Measurements from ENCODE around the gene LENEP. TPM values are rescaled to one million over a fixed set of nuclear protein-coding genes. Genes with fewer than 3 reads are reported as not detected.
"Not testable (repeated sequence)": the region's sequence is repeated elsewhere in the genome, so short reads cannot be mapped to it uniquely, and the experiment has no call there.

The LENEP gene
- total RNA-seq, 1 experiment from 2014 or later, result not detected

- DNase-seq (ENCODE audit: low read depth), result peak; percentile 95
Measured at GRCh38 chr1:154974808-154975408, 18.5 kb upstream of the LENEP start.

- peak; percentile 57 for DNase-seq (ENCODE audit: low read depth)
Measured at GRCh38 chr1:154975409-154976059, 17.9 kb upstream of the LENEP start.

GRCh38 chr1:154977762-154978161 is 15.6 kb upstream of the LENEP start:
- not testable (repeated sequence) for DNase-seq (ENCODE audit: low read depth)

- DNase-seq (ENCODE audit: low read depth), result no peak
Measured at GRCh38 chr1:154978360-154978759, 15.0 kb upstream of the LENEP start.

GRCh38 chr1:154982341-154982740 is 11.0 kb upstream of the LENEP start:
- DNase-seq (ENCODE audit: low read depth), result no peak

- peak; percentile 100 for DNase-seq (ENCODE audit: low read depth)
Measured at GRCh38 chr1:154982897-154983648, 10.3 kb upstream of the LENEP start, which contains the start of gene FLAD1. Gene FLAD1 (plus strand): TSS chr1:154983344. CDS start chr1:154983695, 351 bp downstream.

- DNase-seq (ENCODE audit: low read depth), result no peak
Measured at GRCh38 chr1:154983776-154984466, 9.5 kb upstream of the LENEP start.

- DNase-seq (ENCODE audit: low read depth), result not testable (repeated sequence)
Measured at GRCh38 chr1:154986736-154987135, 6.7 kb upstream of the LENEP start.

GRCh38 chr1:154987326-154987725 is 6.1 kb upstream of the LENEP start:
- DNase-seq (ENCODE audit: low read depth), result no peak

- DNase-seq (ENCODE audit: low read depth), result no peak
Measured at GRCh38 chr1:154988058-154988954, 5.1 kb upstream of the LENEP start.

GRCh38 chr1:154989195-154989860 is 4.1 kb upstream of the LENEP start:
- DNase-seq (ENCODE audit: low read depth), result no peak

GRCh38 chr1:154990276-154990675 is 3.1 kb upstream of the LENEP start:
- no peak for DNase-seq (ENCODE audit: low read depth)

GRCh38 chr1:154992721-154993571 is 440 bp upstream of the LENEP start:
- peak; percentile 56 for DNase-seq (ENCODE audit: low read depth)

GRCh38 chr1:154994269-154994587 is 842 bp downstream of the LENEP start:
- DNase-seq (ENCODE audit: low read depth), result no peak

GRCh38 chr1:154994591-154994990 is 1.2 kb downstream of the LENEP start:
- DNase-seq (ENCODE audit: low read depth), result no peak

- DNase-seq (ENCODE audit: low read depth), result peak; percentile 76
Measured at GRCh38 chr1:154995301-154995983, 2.1 kb downstream of the LENEP start.

GRCh38 chr1:154996966-154997701 is 3.7 kb downstream of the LENEP start:
- DNase-seq (ENCODE audit: low read depth), result no peak

- DNase-seq (ENCODE audit: low read depth), result no peak
Measured at GRCh38 chr1:154998201-154998780, 4.9 kb downstream of the LENEP start.
